Ovary (tissue), 3 donors: ENCODE results near the gene GMPPB.

Source experiments
- POLR2A ChIP-seq: fragments of 450-650 bp; IDR thresholded peaks from one replicate; pipeline ENCODE4 v1.6.1; 2017; ENCODE audit warnings: antibody characterized with exemption, mild to moderate bottlenecking, moderate library complexity
- TF ChIP-seq, protein P1 (sequence below), 3 donors: fragments of 450-650 bp in 2 of 3; fragments of 200-600 bp in 1 of 3; IDR thresholded peaks; one replicate each; pipeline versions ENCODE4 v1.5.1 to v1.8.0; 2016 to 2022; ENCODE audit warnings: antibody characterized with exemption in 3 of 3, mild to moderate bottlenecking in 1 of 3
- donor health status: DM: no; HTN: no; CAD: no.

DNA sequence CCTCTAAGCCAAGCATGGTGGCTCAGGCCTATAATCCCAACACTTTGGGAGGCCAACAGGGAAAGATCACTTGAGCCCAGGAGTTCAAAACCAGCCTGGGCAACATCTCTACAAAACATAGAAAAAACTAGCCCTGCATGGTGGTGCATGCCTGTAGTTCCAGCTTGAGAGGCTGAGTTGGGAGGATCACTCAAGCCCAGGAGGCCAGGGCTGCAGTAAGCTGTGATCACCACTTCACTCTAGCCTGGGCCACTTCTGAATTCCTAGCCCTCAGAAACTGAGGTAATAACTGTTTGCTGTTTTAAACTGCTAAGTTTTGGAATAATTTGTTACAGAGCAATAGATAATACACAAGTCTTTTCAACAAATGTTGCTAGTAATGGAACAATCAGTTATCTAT is 46.2 kb upstream of the GMPPB start:
- TF ChIP-seq, protein P1, sequence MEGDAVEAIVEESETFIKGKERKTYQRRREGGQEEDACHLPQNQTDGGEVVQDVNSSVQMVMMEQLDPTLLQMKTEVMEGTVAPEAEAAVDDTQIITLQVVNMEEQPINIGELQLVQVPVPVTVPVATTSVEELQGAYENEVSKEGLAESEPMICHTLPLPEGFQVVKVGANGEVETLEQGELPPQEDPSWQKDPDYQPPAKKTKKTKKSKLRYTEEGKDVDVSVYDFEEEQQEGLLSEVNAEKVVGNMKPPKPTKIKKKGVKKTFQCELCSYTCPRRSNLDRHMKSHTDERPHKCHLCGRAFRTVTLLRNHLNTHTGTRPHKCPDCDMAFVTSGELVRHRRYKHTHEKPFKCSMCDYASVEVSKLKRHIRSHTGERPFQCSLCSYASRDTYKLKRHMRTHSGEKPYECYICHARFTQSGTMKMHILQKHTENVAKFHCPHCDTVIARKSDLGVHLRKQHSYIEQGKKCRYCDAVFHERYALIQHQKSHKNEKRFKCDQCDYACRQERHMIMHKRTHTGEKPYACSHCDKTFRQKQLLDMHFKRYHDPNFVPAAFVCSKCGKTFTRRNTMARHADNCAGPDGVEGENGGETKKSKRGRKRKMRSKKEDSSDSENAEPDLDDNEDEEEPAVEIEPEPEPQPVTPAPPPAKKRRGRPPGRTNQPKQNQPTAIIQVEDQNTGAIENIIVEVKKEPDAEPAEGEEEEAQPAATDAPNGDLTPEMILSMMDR (IDR thresholded peaks at IDR 0.05): no peak
- TF ChIP-seq POLR2A: no peak
